Right atrium auricular region (tissue), 2 donors: ENCODE results near the gene TMEM131L. TPM values are rescaled to one million over a fixed set of nuclear protein-coding genes. Genes with fewer than 3 reads are reported as not detected.

Source experiments
- DNase-seq: peaks from one replicate; pipeline ENCODE4 v3.0.0-alpha.2; 2019; ENCODE audit warnings: low spot score
- H3K27ac ChIP-seq, 2 donors: fragments of 200-600 bp; sonication (generic); 1 replicate in 1 of 2; 2 replicates in 1 of 2; pipeline ENCODE4 v1.5.1; 2016 to 2019
- H3K27me3 ChIP-seq, 2 donors: fragments of 200-600 bp; sonication (generic); one replicate each; pipeline versions ENCODE4 v1.5.1 to v1.6.0; 2017 to 2019
- H3K36me3 ChIP-seq: fragments of 200-600 bp; sonication (generic); one replicate; pipeline ENCODE4 v1.5.1; 2016
- H3K4me1 ChIP-seq, 2 donors: fragments of 200-600 bp; sonication (generic); one replicate each; pipeline versions ENCODE4 v1.5.1 to v1.6.0; 2017 to 2019
- H3K4me3 ChIP-seq, 2 donors: fragments of 200-600 bp; sonication (generic); 1 replicate in 1 of 2; 2 replicates in 1 of 2; pipeline ENCODE4 v1.5.1; 2017 to 2019; ENCODE audit warnings: mild to moderate bottlenecking in 1 of 2, moderate library complexity in 1 of 2
- H3K9me3 ChIP-seq, 2 donors: fragments of 200-600 bp; sonication (generic); one replicate each; pipeline ENCODE4 v1.5.1; 2019
- CTCF ChIP-seq, 2 donors: fragments of 200-600 bp; sonication (generic); IDR thresholded peaks; one replicate each; pipeline ENCODE4 v1.5.1; 2019; ENCODE audit warnings: antibody characterized with exemption in 2 of 2
- total RNA-seq, 2 donors: library from RNA; depleted of rRNA; stranded (reverse); fragments of >200 nt; gene quantifications; one replicate each; pipeline ENCODE4 v1.1.0, GENCODE V29; 2016

The TMEM131L gene
- total RNA-seq, 2 donors from 2014 or later = 10.9 to 15.4 TPM

- Histone ChIP-seq H3K27ac (no peak overlapping the region), H3K36me3 (no peaks in the 10 kb centered on the region), H3K4me1 (no peaks in the 10 kb centered on the region), H3K27me3 (no peaks in the 10 kb centered on the region), H3K4me3 (no peak overlapping the region), H3K9me3 (peaks cover 0 to 7% of the 10 kb centered on the region in 2 donors)
- no peak for TF ChIP-seq CTCF (IDR thresholded peaks at IDR 0.05)
- peak; percentile 16 for DNase-seq
These were observed 175.4 kb downstream of the TMEM131L start for GRCh38 chr4:153641532-153641931.

GRCh38 chr4:153643406-153644383 is 177.5 kb downstream of the TMEM131L start:
- DNase-seq = no peak
- peak in 1 of 2 donors; percentile 47 for TF ChIP-seq CTCF (IDR thresholded peaks at IDR 0.05)
- no peaks in the 10 kb centered on the region for H3K4me1 ChIP-seq
- no peak overlapping the region for H3K4me3 ChIP-seq
- no peak overlapping the region for H3K27ac ChIP-seq
- no peaks in the 10 kb centered on the region for H3K36me3 ChIP-seq
- no peaks in the 10 kb centered on the region for H3K27me3 ChIP-seq
- peaks cover 0 to 7% of the 10 kb centered on the region in 2 donors for H3K9me3 ChIP-seq

- Histone ChIP-seq H3K36me3 (no peaks in the 10 kb centered on the region), H3K4me1 (no peaks in the 10 kb centered on the region), H3K27ac (no peak overlapping the region), H3K9me3 (peaks cover 0 to 7% of the 10 kb centered on the region in 2 donors), H3K4me3 (no peak overlapping the region), H3K27me3 (no peaks in the 10 kb centered on the region)
- DNase-seq = no peak
- TF ChIP-seq CTCF (IDR thresholded peaks at IDR 0.05) = no peak
These were observed 179.0 kb downstream of the TMEM131L start for GRCh38 chr4:153645183-153645582.

- no peak for TF ChIP-seq CTCF (IDR thresholded peaks at IDR 0.05)
- Histone ChIP-seq H3K4me3 (no peak overlapping the region), H3K4me1 (no peaks in the 10 kb centered on the region), H3K36me3 (no peaks in the 10 kb centered on the region), H3K9me3 (peaks cover 0 to 7% of the 10 kb centered on the region in 2 donors), H3K27me3 (no peaks in the 10 kb centered on the region), H3K27ac (no peak overlapping the region)
- no peak for DNase-seq
These were observed 180.1 kb downstream of the TMEM131L start for GRCh38 chr4:153646261-153646660.

GRCh38 chr4:153646978-153647377 is 180.8 kb downstream of the TMEM131L start:
- Histone ChIP-seq H3K27ac (no peak overlapping the region), H3K4me3 (no peak overlapping the region), H3K36me3 (no peaks in the 10 kb centered on the region), H3K4me1 (no peaks in the 10 kb centered on the region), H3K27me3 (no peaks in the 10 kb centered on the region), H3K9me3 (peaks cover 0 to 7% of the 10 kb centered on the region in 2 donors)
- DNase-seq = no peak
- TF ChIP-seq CTCF (IDR thresholded peaks at IDR 0.05) = no peak
